ENCODE results near the gene KCND3. TPM values are rescaled to one million over a fixed set of nuclear protein-coding genes. Genes with fewer than 3 reads are reported as not detected.

Gene KCND3
- total RNA-seq, 1 experiment from 2014 or later, result 0.15 TPM

DNA sequence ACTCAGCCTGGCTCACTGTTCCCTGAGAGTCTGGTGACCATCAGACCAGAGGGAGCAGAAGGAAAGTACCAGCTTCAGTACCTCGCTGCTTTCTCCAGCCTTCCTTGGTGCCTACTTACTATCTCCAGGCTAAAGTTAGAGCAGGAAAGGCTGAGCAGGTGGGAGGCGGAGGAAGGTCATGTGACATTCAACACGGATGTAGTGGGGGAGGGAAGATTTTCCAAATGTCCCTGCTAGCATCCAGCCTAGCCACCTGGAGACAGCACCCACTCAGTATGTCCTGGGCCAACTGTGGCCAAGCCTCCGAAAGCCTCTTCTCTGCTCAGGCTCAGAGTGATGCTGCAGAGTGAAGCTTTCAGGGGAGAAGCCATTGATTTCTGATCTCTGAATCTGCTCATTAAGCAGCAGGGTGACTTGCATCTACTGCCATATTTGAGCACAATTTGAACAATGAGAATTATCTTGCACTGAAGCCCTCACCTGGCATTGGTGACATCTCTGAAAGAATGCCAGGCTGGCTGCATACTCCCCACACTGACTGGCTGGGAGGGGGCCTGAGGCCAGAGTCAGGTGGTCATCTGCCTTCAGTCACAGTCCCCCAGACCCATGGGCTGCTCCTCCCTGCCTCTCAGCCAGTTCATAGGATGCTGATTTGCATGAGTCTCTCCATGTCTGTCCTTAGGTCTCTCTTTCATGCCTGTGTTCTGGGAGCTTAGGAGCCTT, 86.2 kb downstream of the KCND3 start:
- H3K4me2 ChIP-seq (ENCODE audit: insufficient read depth, insufficient read length, low read length), result no peak overlapping the region
- no CpG with 5 or more reads among the region's 4 CpGs for whole genome bisulfite sequencing (ENCODE audit: extremely low coverage, insufficient read length, low lambda C conversion rate)
- no peaks in the 10 kb centered on the region for H3K36me3 Mint-ChIP-seq (ENCODE audit: insufficient read depth in 1 of 3, low read depth in 3 of 3)

More for the DNA sequence above, 86.2 kb downstream of the KCND3 start:
- H4K91ac ChIP-seq (ENCODE audit: insufficient read length, low read depth, low read length), result no peak overlapping the region
- H2BK120ac ChIP-seq (ENCODE audit: low read depth, low read length, poor library complexity, severe bottlenecking), result no peak overlapping the region
- no peak for DNase-seq
- Mint-ChIP-seq H3K9me3 (no peaks in the 10 kb centered on the region; a peak in 1 of 5 replicates), H3K4me1 (peaks cover 27 to 43% of the 10 kb centered on the region in 2 experiments), H3K27me3 (ENCODE audit: low read depth) (peaks cover 51% of the 10 kb centered on the region), H3K4me3 (no peak overlapping the region), H3K27ac (no peak overlapping the region)
- H2BK12ac ChIP-seq (ENCODE audit: insufficient read length, low read depth, low read length), result no peak overlapping the region
- no peaks in the 10 kb centered on the region for H3K23me2 ChIP-seq (ENCODE audit: insufficient read length, low read depth, low read length, poor library complexity, severe bottlenecking)
- H2BK20ac ChIP-seq (ENCODE audit: low read depth, low read length, poor library complexity, severe bottlenecking), result no peak overlapping the region
- H3K9ac ChIP-seq (ENCODE audit: extremely low read depth, insufficient read length, low read length), result no peak overlapping the region
- H3T11ph ChIP-seq (ENCODE audit: low read length), result no peak overlapping the region
- no peak for TF ChIP-seq CTCF (conservative IDR thresholded peaks at IDR 0.05)
- no peaks in the 10 kb centered on the region for H3K4me1 ChIP-seq (ENCODE audit: insufficient read depth, low read length)
- H4K5ac ChIP-seq (ENCODE audit: insufficient read length, low read depth, low read length), result no peak overlapping the region
- H3K23ac ChIP-seq (ENCODE audit: insufficient read length, low read depth, low read length), result no peak overlapping the region
- H2BK5ac ChIP-seq (ENCODE audit: insufficient read length, low read length), result no peak overlapping the region
- no peaks in the 10 kb centered on the region for H3K79me2 ChIP-seq (ENCODE audit: insufficient read depth, low read length)
- no peak overlapping the region for H3K18ac ChIP-seq (ENCODE audit: insufficient read length, low read depth, low read length)
- no peak overlapping the region for H4K8ac ChIP-seq (replicated peaks; ENCODE audit: insufficient read length, low read depth, low read length)
- H3K79me1 ChIP-seq (ENCODE audit: insufficient read depth, low read depth, low read length, poor library complexity, severe bottlenecking), result no peaks in the 10 kb centered on the region
- no peak overlapping the region for H2AFZ ChIP-seq (ENCODE audit: low read length)
- H3K27me3 ChIP-seq (ENCODE audit: insufficient read depth, low read length), result no peaks in the 10 kb centered on the region; the same call in 1 of the 2 replicates
- H3K27ac ChIP-seq (ENCODE audit: insufficient read length, low read depth, low read length), result no peak overlapping the region
- H3K56ac ChIP-seq (ENCODE audit: insufficient read length, low read depth, low read length), result no peak overlapping the region
- H3K4ac ChIP-seq (ENCODE audit: low read depth, low read length), result no peak overlapping the region
- no peak overlapping the region for H2BK15ac ChIP-seq (ENCODE audit: low read depth, low read length)
- no peaks in the 10 kb centered on the region for H4K20me1 ChIP-seq (ENCODE audit: control insufficient read depth, insufficient read depth, insufficient read length)
- no peak overlapping the region for H2AK5ac ChIP-seq (ENCODE audit: insufficient read length, low read length)
- no peaks in the 10 kb centered on the region for H3K9me3 ChIP-seq (ENCODE audit: control insufficient read depth, low read depth, low read length)
- no peak overlapping the region for H3K14ac ChIP-seq (ENCODE audit: insufficient read depth, low read length)

Data from H9 (cell line).